ENCODE data around the gene LRRC8A. TPM values are rescaled to one million over a fixed set of nuclear protein-coding genes. Genes with fewer than 3 reads are reported as not detected.

Gene LRRC8A
- total and polyA plus RNA-seq, 2 experiments from 2014 or later, result 37.3 to 80.5 TPM

DNA sequence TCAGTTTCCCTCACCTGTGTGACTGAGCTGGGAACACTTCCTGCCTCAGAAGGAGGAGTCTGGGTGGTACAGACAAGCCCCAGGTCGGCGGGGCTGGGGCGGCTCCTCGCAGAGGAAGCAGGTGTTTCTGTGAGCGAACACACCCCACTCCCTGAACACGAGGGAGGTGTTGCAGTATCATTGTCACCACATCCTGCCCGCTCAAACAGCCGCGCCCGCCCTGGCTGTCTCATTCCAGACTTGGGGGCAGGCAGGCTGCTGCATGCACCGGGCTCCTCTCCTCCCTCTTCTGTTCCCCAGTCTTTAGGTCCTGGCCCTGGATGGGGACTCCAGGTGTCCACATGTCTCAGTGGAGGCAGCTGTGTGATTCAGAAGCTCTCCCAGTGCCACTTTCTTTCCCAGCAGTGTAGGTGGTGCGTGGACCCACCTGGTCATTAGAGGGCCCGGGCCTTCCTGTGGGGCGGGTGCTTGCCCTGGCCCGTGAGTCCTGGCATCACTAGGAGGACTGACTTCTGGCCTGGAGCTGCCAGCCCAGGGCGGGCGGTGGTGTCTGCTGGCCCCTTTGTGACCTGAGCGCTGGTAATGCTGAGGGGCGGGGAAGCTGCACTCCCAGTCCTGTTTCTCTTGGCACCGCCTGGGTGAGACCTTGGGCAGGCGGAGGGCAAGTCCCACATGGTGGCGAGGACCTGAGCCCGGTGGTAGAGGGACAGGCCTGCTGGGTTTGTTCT is 20.6 kb downstream of the LRRC8A start:
- Histone ChIP-seq H3K27ac (ENCODE audit: low read depth) (no peak overlapping the region), H3K9me2 (ENCODE audit: insufficient read depth) (no peaks in the 10 kb centered on the region), H3K36me3 (ENCODE audit: insufficient read depth) (no peaks in the 10 kb centered on the region), H2AFZ (no peak overlapping the region), H3K4me1 (ENCODE audit: insufficient read depth) (no peaks in the 10 kb centered on the region), H3K27me3 (ENCODE audit: insufficient read depth) (no peaks in the 10 kb centered on the region), H3K4me2 (no peak overlapping the region), H4K20me1 (replicated peaks; ENCODE audit: insufficient read depth) (peaks cover 25% of the 10 kb centered on the region), H3K79me2 (replicated peaks; ENCODE audit: insufficient read depth) (peaks cover 29% of the 10 kb centered on the region), H3K4me3 (no peak overlapping the region), H3F3A (replicated peaks; ENCODE audit: low read depth) (no peaks in the 10 kb centered on the region)
- no peak for TF ChIP-seq POLR2AphosphoS5 (IDR thresholded peaks at IDR 0.05; ENCODE audit: low read depth)
- TF ChIP-seq, protein P1, sequence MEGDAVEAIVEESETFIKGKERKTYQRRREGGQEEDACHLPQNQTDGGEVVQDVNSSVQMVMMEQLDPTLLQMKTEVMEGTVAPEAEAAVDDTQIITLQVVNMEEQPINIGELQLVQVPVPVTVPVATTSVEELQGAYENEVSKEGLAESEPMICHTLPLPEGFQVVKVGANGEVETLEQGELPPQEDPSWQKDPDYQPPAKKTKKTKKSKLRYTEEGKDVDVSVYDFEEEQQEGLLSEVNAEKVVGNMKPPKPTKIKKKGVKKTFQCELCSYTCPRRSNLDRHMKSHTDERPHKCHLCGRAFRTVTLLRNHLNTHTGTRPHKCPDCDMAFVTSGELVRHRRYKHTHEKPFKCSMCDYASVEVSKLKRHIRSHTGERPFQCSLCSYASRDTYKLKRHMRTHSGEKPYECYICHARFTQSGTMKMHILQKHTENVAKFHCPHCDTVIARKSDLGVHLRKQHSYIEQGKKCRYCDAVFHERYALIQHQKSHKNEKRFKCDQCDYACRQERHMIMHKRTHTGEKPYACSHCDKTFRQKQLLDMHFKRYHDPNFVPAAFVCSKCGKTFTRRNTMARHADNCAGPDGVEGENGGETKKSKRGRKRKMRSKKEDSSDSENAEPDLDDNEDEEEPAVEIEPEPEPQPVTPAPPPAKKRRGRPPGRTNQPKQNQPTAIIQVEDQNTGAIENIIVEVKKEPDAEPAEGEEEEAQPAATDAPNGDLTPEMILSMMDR (conservative IDR thresholded peaks at IDR 0.05; ENCODE audit: low read depth in 2 of 2), result no peak
- TF ChIP-seq, protein P2, sequence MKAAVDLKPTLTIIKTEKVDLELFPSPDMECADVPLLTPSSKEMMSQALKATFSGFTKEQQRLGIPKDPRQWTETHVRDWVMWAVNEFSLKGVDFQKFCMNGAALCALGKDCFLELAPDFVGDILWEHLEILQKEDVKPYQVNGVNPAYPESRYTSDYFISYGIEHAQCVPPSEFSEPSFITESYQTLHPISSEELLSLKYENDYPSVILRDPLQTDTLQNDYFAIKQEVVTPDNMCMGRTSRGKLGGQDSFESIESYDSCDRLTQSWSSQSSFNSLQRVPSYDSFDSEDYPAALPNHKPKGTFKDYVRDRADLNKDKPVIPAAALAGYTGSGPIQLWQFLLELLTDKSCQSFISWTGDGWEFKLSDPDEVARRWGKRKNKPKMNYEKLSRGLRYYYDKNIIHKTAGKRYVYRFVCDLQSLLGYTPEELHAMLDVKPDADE (IDR thresholded peaks at IDR 0.05), result no peak
- no peak for TF ChIP-seq ZNF331 (CRISPR knock-in tag; IDR thresholded peaks at IDR 0.05; ENCODE audit: low read depth)
- TF ChIP-seq JUNB (IDR thresholded peaks at IDR 0.05; ENCODE audit: unreplicated experiment), result no peak
- TF ChIP-seq ZNF114 (CRISPR knock-in tag; IDR thresholded peaks at IDR 0.05), result no peak
- no peak for TF ChIP-seq STAT1 (IDR thresholded peaks at IDR 0.05; ENCODE audit: unreplicated experiment)
- H3K36me3 Mint-ChIP-seq (ENCODE audit: low read depth), result peaks cover 30% of the 10 kb centered on the region
- no peaks in the 10 kb centered on the region for H3K9me3 Mint-ChIP-seq
- H3K27me3 Mint-ChIP-seq (ENCODE audit: insufficient read depth, low read depth, poor library complexity), result peaks cover 4% of the 10 kb centered on the region
- no peak for DNase-seq (ENCODE audit: low spot score)
- no peak for ATAC-seq
- H3K4me1 Mint-ChIP-seq, result peaks cover 12% of the 10 kb centered on the region
- no peak overlapping the region; the same call in 1 of the 2 replicates for H3K27ac Mint-ChIP-seq
- H3K4me3 Mint-ChIP-seq, result no peak overlapping the region

DNA sequence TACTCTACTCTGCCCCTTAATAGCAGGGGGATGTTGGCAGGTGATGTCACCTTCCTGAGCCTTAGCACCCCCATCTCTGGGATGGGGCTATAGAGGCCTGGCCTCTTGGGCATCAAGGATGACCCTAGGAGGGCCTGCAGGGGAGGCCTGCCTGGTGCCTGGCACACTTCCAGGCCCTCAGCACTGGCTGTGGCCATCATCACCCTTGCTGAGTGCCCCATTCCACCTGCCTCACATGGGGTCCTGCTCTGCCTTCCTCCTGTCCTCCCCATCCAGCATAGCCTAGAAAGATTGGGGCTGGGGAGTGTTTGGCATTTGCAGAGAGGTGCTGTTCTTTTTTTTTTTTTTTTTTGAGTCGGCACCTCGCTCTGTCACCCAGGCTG is 21.1 kb downstream of the LRRC8A start:
- H3K79me2 ChIP-seq (replicated peaks; ENCODE audit: insufficient read depth), result peaks cover 24% of the 10 kb centered on the region

More for the DNA sequence above, 21.1 kb downstream of the LRRC8A start:
- Histone ChIP-seq H3K27me3 (ENCODE audit: insufficient read depth) (no peaks in the 10 kb centered on the region), H3K4me2 (no peak overlapping the region), H2AFZ (no peak overlapping the region), H3K9me2 (ENCODE audit: insufficient read depth) (no peaks in the 10 kb centered on the region), H3K4me3 (no peak overlapping the region), H4K20me1 (replicated peaks; ENCODE audit: insufficient read depth) (peaks cover 24% of the 10 kb centered on the region), H3K36me3 (ENCODE audit: insufficient read depth) (no peaks in the 10 kb centered on the region), H3K4me1 (ENCODE audit: insufficient read depth) (no peaks in the 10 kb centered on the region), H3K27ac (ENCODE audit: low read depth) (no peak overlapping the region), H3F3A (replicated peaks; ENCODE audit: low read depth) (no peaks in the 10 kb centered on the region)
- TF ChIP-seq, protein P3, sequence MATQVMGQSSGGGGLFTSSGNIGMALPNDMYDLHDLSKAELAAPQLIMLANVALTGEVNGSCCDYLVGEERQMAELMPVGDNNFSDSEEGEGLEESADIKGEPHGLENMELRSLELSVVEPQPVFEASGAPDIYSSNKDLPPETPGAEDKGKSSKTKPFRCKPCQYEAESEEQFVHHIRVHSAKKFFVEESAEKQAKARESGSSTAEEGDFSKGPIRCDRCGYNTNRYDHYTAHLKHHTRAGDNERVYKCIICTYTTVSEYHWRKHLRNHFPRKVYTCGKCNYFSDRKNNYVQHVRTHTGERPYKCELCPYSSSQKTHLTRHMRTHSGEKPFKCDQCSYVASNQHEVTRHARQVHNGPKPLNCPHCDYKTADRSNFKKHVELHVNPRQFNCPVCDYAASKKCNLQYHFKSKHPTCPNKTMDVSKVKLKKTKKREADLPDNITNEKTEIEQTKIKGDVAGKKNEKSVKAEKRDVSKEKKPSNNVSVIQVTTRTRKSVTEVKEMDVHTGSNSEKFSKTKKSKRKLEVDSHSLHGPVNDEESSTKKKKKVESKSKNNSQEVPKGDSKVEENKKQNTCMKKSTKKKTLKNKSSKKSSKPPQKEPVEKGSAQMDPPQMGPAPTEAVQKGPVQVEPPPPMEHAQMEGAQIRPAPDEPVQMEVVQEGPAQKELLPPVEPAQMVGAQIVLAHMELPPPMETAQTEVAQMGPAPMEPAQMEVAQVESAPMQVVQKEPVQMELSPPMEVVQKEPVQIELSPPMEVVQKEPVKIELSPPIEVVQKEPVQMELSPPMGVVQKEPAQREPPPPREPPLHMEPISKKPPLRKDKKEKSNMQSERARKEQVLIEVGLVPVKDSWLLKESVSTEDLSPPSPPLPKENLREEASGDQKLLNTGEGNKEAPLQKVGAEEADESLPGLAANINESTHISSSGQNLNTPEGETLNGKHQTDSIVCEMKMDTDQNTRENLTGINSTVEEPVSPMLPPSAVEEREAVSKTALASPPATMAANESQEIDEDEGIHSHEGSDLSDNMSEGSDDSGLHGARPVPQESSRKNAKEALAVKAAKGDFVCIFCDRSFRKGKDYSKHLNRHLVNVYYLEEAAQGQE (IDR thresholded peaks at IDR 0.05; ENCODE audit: unreplicated experiment), result no peak
- TF ChIP-seq STAT1 (IDR thresholded peaks at IDR 0.05; ENCODE audit: unreplicated experiment) (no peak), NANOG (IDR thresholded peaks at IDR 0.05; ENCODE audit: borderline replicate concordance) (no peak), CREB1 (CRISPR knock-in tag; IDR thresholded peaks at IDR 0.05; ENCODE audit: low read depth) (no peak), EZH2 (IDR thresholded peaks at IDR 0.05; ENCODE audit: low read depth, unreplicated experiment) (no peak), ZNF114 (CRISPR knock-in tag; IDR thresholded peaks at IDR 0.05) (no peak), ZNF331 (CRISPR knock-in tag; IDR thresholded peaks at IDR 0.05; ENCODE audit: low read depth) (no peak), POLR2AphosphoS5 (IDR thresholded peaks at IDR 0.05; ENCODE audit: low read depth) (no peak), JUNB (IDR thresholded peaks at IDR 0.05; ENCODE audit: unreplicated experiment) (no peak), EZH2phosphoT487 (IDR thresholded peaks at IDR 0.05; ENCODE audit: unreplicated experiment) (no peak)
- TF ChIP-seq, protein P1 (conservative IDR thresholded peaks at IDR 0.05; ENCODE audit: low read depth in 2 of 2), result no peak
- Mint-ChIP-seq H3K36me3 (ENCODE audit: low read depth) (peaks cover 31% of the 10 kb centered on the region), H3K27me3 (ENCODE audit: insufficient read depth, low read depth, poor library complexity) (peaks cover 2% of the 10 kb centered on the region), H3K27ac (no peak overlapping the region), H3K4me3 (no peak overlapping the region), H3K9me3 (no peaks in the 10 kb centered on the region), H3K4me1 (peaks cover 8% of the 10 kb centered on the region)
- ATAC-seq, result no peak
- DNase-seq (ENCODE audit: low spot score), result no peak
